K562 (cell line): ENCODE data around the gene TRMT1. TPM values are rescaled to one million over a fixed set of nuclear protein-coding genes. Genes with fewer than 3 reads are reported as not detected.

Source experiments
- ATF7 ChIP-seq: fragments of 450-650 bp; IDR thresholded peaks from 2 replicates; pipeline ENCODE4 v1.7.1; 2014; ENCODE audit warnings: mild to moderate bottlenecking, moderate library complexity
- CBFB ChIP-seq: sonication (generic); formaldehyde crosslinking; IDR thresholded peaks from 2 replicates; pipeline ENCODE4 v1.4.0; 2020; ENCODE audit warnings: mild to moderate bottlenecking, missing genetic modification reagents
- CCAR2 ChIP-seq: fragments of 200-400 bp; formaldehyde crosslinking; IDR thresholded peaks from 2 replicates; pipeline ENCODE4 v1.6.1; 2017; ENCODE audit warnings: mild to moderate bottlenecking, low read depth, low read length
- CEBPG ChIP-seq, 3 experiments: fragments of 200-800 bp in 1 of 3; sonication (Bioruptor generic) in 1 of 3; sonication (generic) in 1 of 3; formaldehyde crosslinking in 1 of 3; IDR thresholded peaks in 2 of 3; conservative IDR thresholded peaks in 1 of 3; 2 replicates each; pipeline versions ENCODE4 v1.6.1 to v1.8.0; 2016 to 2022; ENCODE audit warnings: missing compliant biosample characterization in 2 of 3, missing genetic modification characterization in 2 of 3, mild to moderate bottlenecking in 1 of 3, missing genetic modification reagents in 1 of 3
- CREBBP ChIP-seq: IDR thresholded peaks from one replicate; pipeline ENCODE4 v1.6.1; 2012; ENCODE audit warnings: low read depth, mild to moderate bottlenecking, control low read depth, inconsistent platforms, low read length
- CXXC5 ChIP-seq: fragments of 250-450 bp; sonication (Bioruptor Pico); IDR thresholded peaks from 2 replicates; pipeline ENCODE4 v1.8.0; 2022; ENCODE audit warnings: inconsistent platforms, mild to moderate bottlenecking, moderate library complexity
- DDX20 ChIP-seq: fragments of 450-650 bp; IDR thresholded peaks from 2 replicates; pipeline ENCODE4 v1.6.1; 2016; ENCODE audit warnings: missing genetic modification characterization, low read depth, mild to moderate bottlenecking, missing compliant biosample characterization, moderate library complexity
- ETV6 ChIP-seq, 3 experiments: fragments of 150-350 bp in 1 of 3; sonication (generic) in 1 of 3; formaldehyde crosslinking in 1 of 3; IDR thresholded peaks; 2 replicates each; pipeline versions ENCODE4 v1.6.1 to v1.8.0; 2014 to 2022; ENCODE audit warnings: borderline replicate concordance in 2 of 3, low read depth in 2 of 3, antibody characterized with exemption in 1 of 3, low read length in 1 of 3, mild to moderate bottlenecking in 1 of 3, missing genetic modification reagents in 1 of 3
- GATAD2B ChIP-seq: fragments of 450-650 bp; IDR thresholded peaks from 2 replicates; pipeline ENCODE4 v1.6.1; 2017; ENCODE audit warnings: mild to moderate bottlenecking, borderline replicate concordance
- GTF2E2 ChIP-seq: fragments of 200-800 bp; sonication (Bioruptor generic); IDR thresholded peaks from 2 replicates; pipeline ENCODE4 v1.6.1; 2016; ENCODE audit warnings: missing genetic modification characterization, missing compliant biosample characterization
- HSF4 ChIP-seq: fragments of 250-450 bp; sonication (Bioruptor Pico); IDR thresholded peaks from 2 replicates; pipeline ENCODE4 v2.1.2; 2022; ENCODE audit warnings: mild to moderate bottlenecking, moderate library complexity, borderline replicate concordance
- JUN ChIP-seq, 2 experiments: sonication (generic) in 1 of 2; formaldehyde crosslinking in 1 of 2; IDR thresholded peaks; 2 replicates each; pipeline versions ENCODE4 v1.6.1 to v1.8.0; 2012 to 2022; ENCODE audit warnings: borderline replicate concordance in 2 of 2, mild to moderate bottlenecking in 2 of 2, improper control_type of control experiment in 1 of 2, low read depth in 1 of 2, low read length in 1 of 2, missing genetic modification reagents in 1 of 2
- KAT2B ChIP-seq: IDR thresholded peaks from one replicate; pipeline ENCODE4 v1.6.1; 2012; ENCODE audit warnings: low read depth, mild to moderate bottlenecking, control low read depth, inconsistent platforms, low read length, moderate library complexity
- KDM5B ChIP-seq: fragments of 200-600 bp; sonication (generic); IDR thresholded peaks from 2 replicates; pipeline ENCODE4 v1.6.1; 2012; ENCODE audit warnings: low read depth, mild to moderate bottlenecking, moderate library complexity, low read length, control low read depth, inconsistent platforms; ENCODE audit not compliant: insufficient replicate concordance
- MTF1 ChIP-seq: fragments of 250-450 bp; sonication (Bioruptor Pico); IDR thresholded peaks from 2 replicates; pipeline ENCODE4 v1.9.0; 2021; ENCODE audit warnings: moderate library complexity, mild to moderate bottlenecking, inconsistent platforms, borderline replicate concordance
- POLR2A ChIP-seq: fragments of 450-650 bp; conservative IDR thresholded peaks from 2 replicates; pipeline ENCODE4 v1.6.1; 2016
- POLR3A ChIP-seq: IDR thresholded peaks from 2 replicates; pipeline ENCODE4 v1.6.1; 2011; ENCODE audit warnings: borderline replicate concordance, mild to moderate bottlenecking, moderate library complexity; ENCODE audit not compliant: insufficient read length, insufficient read depth; ENCODE audit errors: extremely low read depth
- RFX1 ChIP-seq: fragments of 450-650 bp; IDR thresholded peaks from 2 replicates; pipeline ENCODE4 v1.6.1; 2016; ENCODE audit warnings: mild to moderate bottlenecking, moderate library complexity
- SMARCA5 ChIP-seq: fragments of 450-650 bp; IDR thresholded peaks from 2 replicates; pipeline ENCODE4 v1.6.1; 2016
- TARDBP ChIP-seq: fragments of 450-650 bp; IDR thresholded peaks from 2 replicates; pipeline ENCODE4 v1.6.1; 2016
- TCF3 ChIP-seq: sonication (generic); formaldehyde crosslinking; IDR thresholded peaks from 2 replicates; pipeline ENCODE4 v1.4.0; 2020; ENCODE audit warnings: mild to moderate bottlenecking, missing genetic modification reagents
- ZFP1 ChIP-seq: fragments of 450-650 bp; formaldehyde crosslinking; IDR thresholded peaks from 2 replicates; pipeline ENCODE4 v1.4.0; 2020; ENCODE audit warnings: mild to moderate bottlenecking, mixed read lengths
- ZNF134 ChIP-seq: fragments of 250-450 bp; sonication (Bioruptor Pico); conservative IDR thresholded peaks from 2 replicates; pipeline ENCODE4 v1.4.0; 2020
- ZNF212 ChIP-seq: fragments of 450-650 bp; formaldehyde crosslinking; IDR thresholded peaks from 2 replicates; pipeline ENCODE4 v1.4.0; 2020; ENCODE audit warnings: mild to moderate bottlenecking
- polyA plus RNA-seq, 8 experiments: library from polyadenylated mRNA; depleted of rRNA in 4 of 8; stranded (reverse) in 5 of 8; unstranded in 3 of 8; fragments of >200 nt; fragmentation: Nextera tagmentation in 2 of 8; fragmentation: Illumina TruSeq in 1 of 8; extraction: Ambion mirVana in 2 of 8; extraction: Trizol in 1 of 8; gene quantifications; 2 replicates each; pipeline versions ENCODE4 v1.2.1 to v1.2.3, GENCODE V29; 2011 to 2014; ENCODE audit warnings: inconsistent platforms in 1 of 8, missing spikeins in 1 of 8
- total RNA-seq, 7 experiments: library from RNA; depleted of rRNA in 6 of 7; stranded (reverse); fragments of >200 nt in 6 of 7; fragmentation: Illumina TruSeq in 2 of 7; extraction: Trizol in 2 of 7; gene quantifications; 2 replicates each; pipeline versions ENCODE4 v1.2.1 to v1.2.3, GENCODE V29; 2011 to 2021; ENCODE audit warnings: low replicate concordance in 1 of 7
- TF ChIP-seq, protein P1 (sequence below): fragments of 450-650 bp; IDR thresholded peaks from 2 replicates; pipeline ENCODE4 v1.6.1; 2017; ENCODE audit warnings: mild to moderate bottlenecking, moderate library complexity
- TF ChIP-seq, protein P2 (sequence below), 2 experiments: fragments of 450-650 bp; conservative IDR thresholded peaks; 2 replicates each; pipeline ENCODE4 v1.6.1; 2017; ENCODE audit warnings: mild to moderate bottlenecking in 2 of 2, moderate library complexity in 2 of 2

The TRMT1 gene
- total and polyA plus RNA-seq, 9 of the 15 experiments (the other 6 are each of a cell fraction or from before 2014, with no cell fraction given): 5.8 to 158 (median 54.3) TPM

DNA sequence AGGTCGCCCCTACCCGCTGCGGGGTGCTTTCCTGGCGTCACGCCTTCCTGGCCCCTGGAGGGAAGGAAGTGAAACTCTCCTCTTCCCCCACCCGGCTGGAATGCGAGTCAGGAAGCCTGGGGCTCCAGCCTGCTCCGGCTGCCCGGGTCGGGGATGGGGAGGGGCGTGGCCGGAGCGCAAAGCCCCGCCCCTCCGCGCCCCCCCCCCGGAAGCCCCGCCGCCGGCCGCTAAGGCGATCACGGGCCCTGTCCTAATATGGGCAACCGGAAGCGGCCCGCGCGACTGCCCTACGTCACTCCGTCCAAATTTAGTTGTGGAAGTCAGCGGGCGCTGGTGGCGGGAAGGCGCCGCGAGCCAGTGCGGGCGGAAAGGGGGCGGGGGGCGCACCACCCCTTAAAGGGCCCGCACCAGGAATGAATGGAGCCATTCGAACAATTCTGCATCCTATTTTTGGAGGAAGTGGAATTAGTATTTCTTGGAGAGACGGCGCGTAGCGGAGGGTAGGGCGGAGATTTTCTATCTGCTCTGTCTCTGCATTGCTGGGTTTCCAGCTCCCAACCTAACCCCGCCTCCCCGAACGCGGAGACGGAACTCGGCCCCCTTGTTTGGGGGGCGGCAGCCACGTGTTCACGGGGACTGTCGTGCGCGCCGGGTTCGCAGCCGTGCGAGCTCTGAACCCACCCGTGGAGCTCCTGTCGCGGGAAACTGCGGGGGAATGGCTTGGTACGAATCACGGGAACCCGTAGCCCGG, 35.2 kb upstream of the TRMT1 start (continued):
- TF ChIP-seq CXXC5: peak; percentile 97
- no peak for TF ChIP-seq ZNF134 (CRISPR knock-in tag)
- no peak for TF ChIP-seq SMARCA5
- TF ChIP-seq ZNF212 (CRISPR knock-in tag): no peak
- TF ChIP-seq, protein P1, sequence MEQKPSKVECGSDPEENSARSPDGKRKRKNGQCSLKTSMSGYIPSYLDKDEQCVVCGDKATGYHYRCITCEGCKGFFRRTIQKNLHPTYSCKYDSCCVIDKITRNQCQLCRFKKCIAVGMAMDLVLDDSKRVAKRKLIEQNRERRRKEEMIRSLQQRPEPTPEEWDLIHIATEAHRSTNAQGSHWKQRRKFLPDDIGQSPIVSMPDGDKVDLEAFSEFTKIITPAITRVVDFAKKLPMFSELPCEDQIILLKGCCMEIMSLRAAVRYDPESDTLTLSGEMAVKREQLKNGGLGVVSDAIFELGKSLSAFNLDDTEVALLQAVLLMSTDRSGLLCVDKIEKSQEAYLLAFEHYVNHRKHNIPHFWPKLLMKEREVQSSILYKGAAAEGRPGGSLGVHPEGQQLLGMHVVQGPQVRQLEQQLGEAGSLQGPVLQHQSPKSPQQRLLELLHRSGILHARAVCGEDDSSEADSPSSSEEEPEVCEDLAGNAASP: no peak
- TF ChIP-seq JUN (IDR thresholded peaks at IDR 0.05; ENCODE audit: borderline replicate concordance, low read depth, low read length): peak; percentile 31; the same call in 1 of the 2 replicates
- no peak for TF ChIP-seq JUN (CRISPR knock-in tag; IDR thresholded peaks at IDR 0.05; ENCODE audit: borderline replicate concordance)
- TF ChIP-seq KDM5B: peak; percentile 88
- TF ChIP-seq CBFB: no peak
- no peak for TF ChIP-seq MTF1 (CRISPR knock-in tag)
- peak; percentile 85 for TF ChIP-seq POLR2A
- no peak; the same call in 1 of the 2 replicates for TF ChIP-seq GTF2E2 (tag)
- TF ChIP-seq ATF7: peak; percentile 91
- TF ChIP-seq CEBPG (CRISPR knock-in tag; IDR thresholded peaks at IDR 0.05): 0 out of 2 replicates have a peak, but pooled peaks have one; percentile 6
- TF ChIP-seq CEBPG (tag; conservative IDR thresholded peaks at IDR 0.05 in 1 of 2, IDR thresholded peaks at IDR 0.05 in 1 of 2): no peak
- TF ChIP-seq, protein P2, sequence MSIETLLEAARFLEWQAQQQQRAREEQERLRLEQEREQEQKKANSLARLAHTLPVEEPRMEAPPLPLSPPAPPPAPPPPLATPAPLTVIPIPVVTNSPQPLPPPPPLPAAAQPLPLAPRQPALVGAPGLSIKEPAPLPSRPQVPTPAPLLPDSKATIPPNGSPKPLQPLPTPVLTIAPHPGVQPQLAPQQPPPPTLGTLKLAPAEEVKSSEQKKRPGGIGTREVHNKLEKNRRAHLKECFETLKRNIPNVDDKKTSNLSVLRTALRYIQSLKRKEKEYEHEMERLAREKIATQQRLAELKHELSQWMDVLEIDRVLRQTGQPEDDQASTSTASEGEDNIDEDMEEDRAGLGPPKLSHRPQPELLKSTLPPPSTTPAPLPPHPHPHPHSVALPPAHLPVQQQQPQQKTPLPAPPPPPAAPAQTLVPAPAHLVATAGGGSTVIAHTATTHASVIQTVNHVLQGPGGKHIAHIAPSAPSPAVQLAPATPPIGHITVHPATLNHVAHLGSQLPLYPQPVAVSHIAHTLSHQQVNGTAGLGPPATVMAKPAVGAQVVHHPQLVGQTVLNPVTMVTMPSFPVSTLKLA (conservative IDR thresholded peaks at IDR 0.05): peak; percentile 97
- no peak for TF ChIP-seq RFX1
- TF ChIP-seq CCAR2: no peak
- no peak for TF ChIP-seq DDX20 (tag)
- no peak for TF ChIP-seq KAT2B
- no peak for TF ChIP-seq HSF4 (CRISPR knock-in tag)
- no peak for TF ChIP-seq CREBBP
- no peak for TF ChIP-seq ETV6 (IDR thresholded peaks at IDR 0.05; ENCODE audit: borderline replicate concordance in 1 of 2, low read depth in 2 of 2, low read length in 1 of 2)
- TF ChIP-seq ETV6 (CRISPR knock-in tag; IDR thresholded peaks at IDR 0.05; ENCODE audit: borderline replicate concordance): no peak
- no peak; the same call in 1 of the 2 replicates for TF ChIP-seq GATAD2B
- TF ChIP-seq TARDBP: no peak
- peak; percentile 18; the same call in 1 of the 2 replicates for TF ChIP-seq TCF3 (CRISPR knock-in tag)
- TF ChIP-seq POLR3A: no peak
- no peak for TF ChIP-seq ZFP1 (CRISPR knock-in tag)
